Neural progenitor cell (in vitro differentiated cells): ENCODE measurements around the gene GFAP.

Experiments
- CTCF ChIP-seq: fragments of 200-600 bp; sonication (generic); IDR thresholded peaks from 2 replicates; pipeline ENCODE4 v1.5.1; 2017; ENCODE audit warnings: antibody characterized with exemption, mild to moderate bottlenecking
- EZH2 ChIP-seq: fragments of 200-600 bp; sonication (generic); IDR thresholded peaks from 2 replicates; pipeline ENCODE4 v1.6.1; 2017; ENCODE audit warnings: antibody characterized with exemption, mild to moderate bottlenecking, moderate library complexity

GRCh38 chr17:44930667-44931066, 15.4 kb upstream of the GFAP start:
- TF ChIP-seq CTCF (no peak), EZH2 (no peak)
